Measurements from ENCODE around the gene TYR. TPM values are rescaled to one million over a fixed set of nuclear protein-coding genes. Genes with fewer than 3 reads are reported as not detected.
"Not testable (repeated sequence)": the region's sequence is repeated elsewhere in the genome, so short reads cannot be mapped to it uniquely, and the experiment has no call there.

TYR gene
- total RNA-seq, 2 donors from 2014 or later: not detected

DNA sequence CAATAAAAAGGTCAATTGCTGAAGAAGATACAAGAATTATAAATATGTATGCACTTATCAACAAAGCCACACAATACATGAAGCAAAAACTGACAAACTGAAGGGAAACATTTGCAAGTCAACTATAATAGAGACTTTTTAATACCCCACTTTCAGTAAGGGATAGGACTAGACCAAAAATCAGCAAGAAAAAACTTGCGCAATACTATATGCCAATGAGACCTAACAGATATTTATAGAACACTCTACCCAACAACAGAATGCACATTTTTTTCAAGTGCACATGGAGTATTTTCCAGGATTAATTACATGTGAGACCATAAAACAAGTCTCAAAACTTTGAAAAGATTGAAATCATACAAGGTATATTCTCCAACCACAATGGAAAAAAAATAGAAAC is 83.8 kb downstream of the TYR start:
- ATAC-seq; intact Hi-C loops (cut with DNase I); DNase-seq: not testable (repeated sequence)

DNA sequence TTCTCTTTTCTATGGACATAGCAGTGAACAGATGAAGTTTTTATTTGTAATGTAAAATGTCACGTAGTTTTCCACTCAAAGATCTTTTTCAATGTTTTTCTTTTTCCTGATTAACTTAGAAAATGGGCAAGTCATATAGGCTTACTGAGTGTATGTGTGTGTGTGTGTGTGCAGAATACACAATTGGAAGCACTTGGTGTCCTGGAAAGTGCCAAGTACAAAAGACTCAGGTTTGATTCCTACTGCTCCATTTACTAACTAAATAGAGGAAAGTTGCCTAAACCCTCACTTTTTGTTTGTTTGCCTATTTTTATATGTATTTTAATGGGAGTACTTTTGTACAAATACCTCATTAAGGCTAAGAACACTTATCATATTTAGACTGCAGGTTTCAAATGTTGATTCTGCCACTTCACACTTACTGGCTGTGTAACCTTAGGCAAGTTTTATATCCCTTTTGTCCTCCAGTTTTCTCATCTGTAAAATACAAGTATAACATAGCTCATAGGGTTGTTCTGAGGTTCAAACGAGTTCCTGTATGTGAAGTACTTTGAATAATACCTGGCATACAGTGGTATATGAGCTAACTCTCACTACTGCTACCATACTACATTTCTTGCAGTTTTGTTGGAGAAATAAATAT is 90.1 kb downstream of the TYR start:
- ATAC-seq: no peak
- intact Hi-C loops (cut with DNase I): no loop called here
- no peak for DNase-seq

DNA sequence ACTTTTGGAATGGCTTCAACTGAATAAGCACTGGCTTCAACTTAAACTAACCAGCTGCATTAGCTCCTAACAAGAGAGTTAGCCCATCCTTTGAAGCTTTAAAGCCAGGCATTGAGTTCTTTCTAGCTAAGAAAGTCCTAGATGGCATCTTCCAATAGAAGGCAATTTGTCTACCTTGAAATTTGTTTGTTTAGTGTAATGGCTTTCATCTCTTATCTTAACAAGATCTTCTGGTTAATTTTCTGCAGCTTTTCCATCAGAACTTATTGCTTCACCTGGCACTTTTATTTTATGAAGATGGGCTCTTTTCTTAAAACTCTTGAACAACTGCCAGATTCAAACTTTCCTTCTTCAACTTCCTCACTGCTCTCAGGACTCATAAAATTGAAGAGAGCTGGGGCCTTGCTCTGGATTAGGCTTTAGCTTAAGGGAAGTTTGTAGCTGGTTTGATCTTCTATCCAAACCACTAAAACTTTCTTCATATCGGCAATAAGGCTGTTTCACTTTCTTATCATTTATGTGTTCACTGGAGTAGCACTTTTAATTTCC is 94.9 kb downstream of the TYR start:
- DNase-seq; intact Hi-C loops (cut with DNase I); ATAC-seq: not testable (repeated sequence)

DNA sequence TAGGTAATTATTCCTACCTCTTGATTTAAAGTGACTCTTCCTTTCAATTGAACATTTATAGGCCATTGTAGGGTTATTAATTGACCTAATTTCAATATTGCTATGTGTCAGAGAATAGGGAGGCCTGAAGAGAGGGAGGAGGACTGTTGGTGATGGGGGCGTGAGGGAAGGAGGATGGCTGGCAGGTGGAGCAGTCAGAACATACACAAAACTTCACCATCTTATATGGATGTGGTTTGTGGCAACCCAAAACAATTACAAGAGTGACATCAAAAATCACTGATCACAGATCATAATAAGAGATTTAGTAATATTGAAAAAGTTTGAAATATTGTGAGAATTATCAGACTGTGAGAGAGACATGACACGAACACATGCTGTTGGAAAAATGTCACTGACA is 95.5 kb downstream of the TYR start:
- intact Hi-C loops (cut with DNase I); ATAC-seq; DNase-seq: not testable (repeated sequence)

DNA sequence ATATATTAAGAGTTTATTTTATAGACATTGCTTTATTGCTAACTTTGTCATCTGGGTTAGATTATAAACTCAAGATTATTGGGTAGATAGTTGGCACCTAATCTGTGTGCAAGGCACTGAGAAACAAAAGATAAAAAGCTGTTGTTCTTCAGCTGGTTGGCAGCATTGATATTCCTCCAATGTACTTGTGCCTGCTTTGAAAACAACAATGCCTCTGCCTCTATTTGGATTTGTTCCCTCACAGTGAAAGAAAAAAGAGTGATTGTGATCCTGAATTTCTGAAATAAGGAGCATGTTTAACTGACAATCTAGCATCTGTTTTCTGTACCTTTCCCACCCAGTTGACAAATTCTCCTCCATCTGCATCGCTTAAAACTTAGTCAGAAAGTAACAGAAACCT is 98.3 kb downstream of the TYR start:
- intact Hi-C loops (cut with DNase I): no loop called here
- no peak for ATAC-seq
- no peak for DNase-seq

DNA sequence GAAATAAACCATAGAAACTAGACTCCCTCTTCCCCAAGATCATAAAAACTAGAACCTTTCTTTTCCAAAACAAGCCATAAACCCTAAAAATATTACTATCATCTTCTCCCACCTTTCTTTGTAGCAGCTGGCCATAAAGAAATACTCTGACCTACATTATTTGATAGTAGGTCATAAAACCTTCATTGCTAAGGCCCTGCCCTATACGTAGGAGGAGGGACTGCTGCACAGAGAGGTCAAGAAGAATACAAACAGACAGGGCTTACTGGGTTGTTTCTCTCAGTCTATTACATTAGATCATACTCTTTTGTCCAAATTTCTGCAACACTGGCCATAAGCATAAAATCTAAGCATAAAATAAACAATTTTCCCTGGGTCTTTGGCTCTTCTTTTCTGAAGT is 101.5 kb downstream of the TYR start:
- DNase-seq (no peak), ATAC-seq (no peak)
- intact Hi-C loops (cut with DNase I): no loop called here

DNA sequence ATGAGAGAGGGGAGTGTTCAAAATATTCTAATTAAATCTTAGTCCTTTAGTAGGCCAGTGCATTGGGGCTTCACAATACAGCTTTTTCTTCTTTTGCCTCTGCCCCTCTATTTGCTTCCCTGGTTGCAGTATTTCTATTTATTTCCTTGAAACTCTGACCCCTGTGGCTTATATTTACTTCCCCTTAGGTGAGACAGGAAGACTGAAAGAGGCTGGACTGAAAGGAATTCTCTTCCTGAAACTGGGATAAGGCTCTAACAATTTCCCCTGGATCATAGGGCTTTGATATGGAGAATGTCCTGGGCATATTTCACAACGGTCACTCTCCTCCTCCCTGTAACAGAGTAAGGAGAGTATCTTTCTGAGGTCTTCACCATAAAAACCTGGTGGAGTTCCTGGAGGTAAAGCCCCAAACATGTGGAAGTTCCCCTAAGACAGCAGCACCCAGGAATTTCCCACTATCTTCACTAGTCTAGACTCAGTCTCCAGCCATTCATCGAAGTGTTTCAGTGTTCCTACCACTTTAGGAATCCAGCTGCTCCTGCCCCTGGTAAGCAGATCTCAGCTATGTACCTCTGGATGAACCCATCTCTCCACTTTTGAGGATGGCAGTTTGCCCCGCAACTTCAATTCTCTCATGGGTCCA is 103.5 kb downstream of the TYR start:
- ATAC-seq; DNase-seq; intact Hi-C loops (cut with DNase I): not testable (repeated sequence)

DNA sequence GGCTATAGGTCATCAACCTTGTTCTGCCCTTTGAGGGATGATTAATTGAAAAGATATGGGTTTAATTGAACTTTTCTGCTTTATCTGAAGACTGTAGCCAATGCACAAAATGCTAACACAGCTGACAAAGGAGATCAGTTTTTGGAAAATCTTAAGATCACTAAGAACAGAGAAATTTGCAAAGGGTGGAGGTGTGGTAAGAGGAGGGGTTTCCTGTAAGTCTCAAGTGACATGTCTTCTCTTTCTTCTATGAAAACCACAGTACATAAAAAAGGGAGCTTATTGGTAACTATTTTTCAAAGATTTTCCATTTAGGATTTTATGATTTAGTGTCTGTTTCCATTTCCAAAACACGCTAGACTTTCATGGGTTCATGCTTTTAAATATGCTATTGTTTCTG is 108.9 kb downstream of the TYR start:
- ATAC-seq; DNase-seq; intact Hi-C loops (cut with DNase I): not testable (repeated sequence)

DNA sequence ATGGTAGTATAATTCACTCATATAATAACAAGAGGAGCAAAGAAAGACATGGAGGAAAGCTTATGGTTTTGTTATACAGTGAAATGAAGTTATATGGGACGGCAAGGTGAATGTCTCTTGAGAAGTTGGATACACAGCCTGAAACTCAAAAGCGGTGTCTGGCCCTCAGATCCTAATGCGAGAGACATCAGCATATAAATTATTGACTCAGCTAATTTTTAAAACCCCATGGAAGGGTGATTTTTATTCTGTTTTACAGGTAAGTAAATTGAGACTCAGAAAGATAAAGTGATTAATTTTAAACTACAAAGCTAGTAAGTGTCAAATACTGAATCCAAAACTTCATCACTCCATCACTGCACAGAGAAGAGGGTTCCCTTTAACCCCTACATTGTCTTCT is 110.3 kb downstream of the TYR start:
- intact Hi-C loops (cut with DNase I); DNase-seq; ATAC-seq: not testable (repeated sequence)

DNA sequence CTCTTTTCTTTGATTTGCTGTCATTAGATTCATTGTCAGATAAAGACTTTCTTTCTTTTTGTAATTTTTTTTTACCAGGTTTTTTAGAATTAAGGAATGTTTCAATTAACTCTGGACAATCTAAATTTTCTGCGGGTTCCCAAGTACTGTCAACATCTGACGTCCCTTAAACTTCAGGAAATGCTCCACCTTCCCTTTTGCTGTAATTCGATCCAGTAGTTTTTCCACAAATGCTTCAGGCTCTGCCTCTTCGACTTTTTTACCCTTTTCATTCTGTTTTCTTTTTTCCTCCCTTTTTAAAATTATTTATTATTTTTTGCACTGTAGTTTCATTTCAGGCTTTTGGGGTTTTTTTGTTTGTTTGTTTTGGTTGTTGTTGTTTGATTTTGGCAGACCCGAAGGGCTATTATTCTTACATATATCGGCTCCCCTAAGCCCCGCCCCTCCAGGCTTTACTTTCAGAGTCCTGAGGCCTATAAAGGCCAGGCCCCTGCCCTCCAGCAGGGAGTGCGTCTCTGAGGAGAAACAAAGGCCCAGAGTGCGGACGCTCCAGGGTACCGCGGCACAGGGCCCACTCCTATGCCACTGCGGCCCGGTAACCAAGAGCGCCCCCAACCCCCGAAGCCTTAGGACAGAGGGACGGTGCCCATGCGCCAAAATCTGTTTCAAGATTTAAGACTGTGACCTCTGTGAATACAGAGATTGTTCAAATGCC is 116.4 kb downstream of the TYR start:
- ATAC-seq (peak; percentile 36 to 41), DNase-seq (peak; percentile 19)
- intact Hi-C loops (cut with DNase I): no loop called here

DNA sequence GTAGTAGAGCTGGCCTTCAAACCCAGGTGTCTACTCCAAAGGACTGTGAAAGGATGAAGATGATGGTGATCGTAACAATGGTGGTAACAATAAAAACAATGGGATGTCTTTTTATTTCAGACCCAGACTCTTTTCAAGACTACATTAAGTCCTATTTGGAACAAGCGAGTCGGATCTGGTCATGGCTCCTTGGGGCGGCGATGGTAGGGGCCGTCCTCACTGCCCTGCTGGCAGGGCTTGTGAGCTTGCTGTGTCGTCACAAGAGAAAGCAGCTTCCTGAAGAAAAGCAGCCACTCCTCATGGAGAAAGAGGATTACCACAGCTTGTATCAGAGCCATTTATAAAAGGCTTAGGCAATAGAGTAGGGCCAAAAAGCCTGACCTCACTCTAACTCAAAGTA is 117.3 kb downstream of the TYR start:
- intact Hi-C loops (cut with DNase I); ATAC-seq; DNase-seq: not testable (repeated sequence)

DNA sequence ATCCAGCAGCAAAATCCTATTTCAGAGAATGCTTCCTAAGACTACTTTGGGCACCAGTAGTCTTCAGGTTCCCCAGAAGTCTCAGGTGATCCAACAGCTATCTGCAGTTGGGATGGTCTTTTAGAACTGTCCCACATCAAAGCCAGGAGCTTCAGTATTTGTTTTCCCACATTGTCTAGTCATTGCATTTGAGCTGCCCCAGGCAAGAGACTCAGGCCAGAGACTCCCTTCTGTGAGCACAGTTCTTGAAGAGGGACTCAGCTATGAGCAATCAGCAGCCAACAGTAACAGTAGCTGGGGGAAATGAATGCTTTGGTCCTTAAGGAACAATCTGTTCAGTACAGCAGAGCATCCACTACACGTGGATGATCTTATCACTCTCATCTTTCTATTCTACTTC is 125.4 kb downstream of the TYR start:
- intact Hi-C loops (cut with DNase I): not testable (repeated sequence)

DNA sequence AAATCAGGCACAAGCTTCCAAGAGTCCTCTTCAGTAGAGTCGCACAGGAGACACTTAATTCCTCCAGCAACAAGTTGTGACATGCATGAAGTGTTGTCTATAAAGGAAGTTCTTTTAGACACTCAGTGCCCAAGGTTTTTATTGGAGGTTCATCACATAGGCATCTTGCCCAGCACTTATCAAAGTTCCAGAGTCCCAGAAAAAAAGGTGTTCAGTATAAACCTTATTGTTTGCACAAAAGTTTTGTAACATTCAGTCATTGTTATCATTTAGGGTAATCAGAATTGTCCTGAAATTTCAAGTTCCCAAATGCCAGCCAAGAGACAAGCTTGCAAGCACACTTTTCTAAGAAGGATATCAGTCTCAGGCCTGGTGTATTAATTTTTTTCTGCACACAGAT is 130.6 kb downstream of the TYR start:
- intact Hi-C loops (cut with DNase I); DNase-seq; ATAC-seq: not testable (repeated sequence)

More for the DNA sequence above, 125.4 kb downstream of the TYR start:
- ATAC-seq, DNase-seq: not testable (repeated sequence)

DNA sequence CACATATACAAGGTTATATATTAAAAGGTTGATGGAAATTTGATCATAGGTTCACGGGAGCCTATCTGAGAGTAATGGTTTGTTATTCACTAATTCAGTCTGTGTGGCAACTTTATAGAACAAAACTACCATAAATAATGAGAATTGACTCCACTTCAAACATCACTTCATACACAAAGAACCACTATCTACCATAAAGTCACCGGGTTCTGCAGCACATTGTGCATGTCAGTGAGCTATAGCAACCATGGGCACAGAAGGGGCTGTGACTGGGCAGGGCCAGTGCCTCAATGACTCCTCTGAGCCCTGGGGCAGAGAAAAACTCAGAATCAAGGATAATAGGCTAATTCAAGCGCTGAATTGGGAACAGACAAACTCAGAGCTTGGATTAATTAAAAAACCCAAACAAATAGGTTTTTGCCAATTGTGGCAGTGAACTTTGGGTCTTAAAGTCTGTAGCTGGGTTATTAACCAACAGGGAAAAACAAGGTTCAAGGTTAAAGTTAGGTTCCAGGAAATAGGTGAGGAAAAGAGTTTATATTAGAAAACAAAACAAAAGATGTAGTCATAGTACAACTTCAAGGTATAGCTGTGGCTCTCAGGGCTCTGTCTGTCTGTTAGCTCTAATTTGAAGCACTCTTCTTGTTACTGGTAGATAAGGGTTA is 131.8 kb downstream of the TYR start:
- DNase-seq; ATAC-seq; intact Hi-C loops (cut with DNase I): not testable (repeated sequence)

DNA sequence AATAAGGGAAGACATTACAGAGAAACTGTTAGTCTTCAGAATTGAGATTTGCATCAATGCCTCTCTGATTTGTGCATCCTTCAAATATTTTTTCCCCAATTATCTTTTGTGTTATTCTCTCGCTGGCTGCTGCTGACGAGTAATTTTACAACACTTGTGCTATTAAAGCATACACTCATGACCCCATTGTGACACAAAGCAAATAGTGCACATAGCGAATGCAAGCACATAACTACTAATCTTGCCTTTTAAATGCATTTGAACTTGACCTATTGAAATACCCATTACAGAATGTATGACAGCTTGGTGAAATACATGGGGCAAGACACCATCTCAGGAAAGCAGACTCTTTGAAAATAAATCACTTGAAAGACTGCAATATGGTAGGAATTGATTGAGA is 132.9 kb downstream of the TYR start:
- DNase-seq; intact Hi-C loops (cut with DNase I); ATAC-seq: not testable (repeated sequence)

DNA sequence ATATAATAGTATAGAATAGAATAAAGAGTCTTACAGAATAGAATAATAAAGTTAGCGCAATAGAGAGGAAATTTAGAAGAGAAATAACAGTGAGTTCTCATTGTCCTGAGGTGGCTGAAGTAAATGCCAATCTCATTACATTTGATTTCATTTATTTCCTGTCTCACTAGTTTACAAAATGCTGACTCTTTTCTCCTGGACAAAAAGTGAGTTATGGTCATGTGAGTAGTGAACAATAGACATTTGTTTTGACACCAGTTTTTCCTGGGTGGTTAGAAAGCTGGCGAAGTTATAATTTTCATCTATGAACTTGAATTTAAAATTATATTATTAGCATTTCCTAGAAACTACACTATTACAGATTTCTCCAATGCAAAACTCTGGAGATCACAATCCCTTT is 143.7 kb downstream of the TYR start:
- ATAC-seq: no peak
- no peak for DNase-seq

DNA sequence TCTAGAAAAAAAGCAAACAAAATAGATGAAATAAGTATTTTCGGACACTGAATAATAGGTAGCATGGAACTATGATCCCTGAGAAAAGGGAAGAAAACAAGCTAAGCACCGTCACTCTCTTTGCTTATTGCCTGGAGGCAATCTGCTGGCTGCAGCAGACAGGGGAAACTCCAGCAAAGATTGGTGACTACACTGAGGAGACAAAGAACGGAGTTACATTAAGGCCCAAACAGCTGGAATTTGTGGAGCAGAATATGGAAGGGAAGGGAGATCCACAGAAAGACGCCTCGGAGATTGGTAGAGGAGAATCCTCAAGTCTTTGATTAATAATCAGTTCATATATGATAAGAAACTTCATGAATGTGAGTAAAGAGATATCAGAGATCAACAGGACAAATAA is 150.2 kb downstream of the TYR start:
- no peak for DNase-seq
- intact Hi-C loops (cut with DNase I): no loop called here
- no peak for ATAC-seq

More for the DNA sequence above, 143.7 kb downstream of the TYR start:
- intact Hi-C loops (cut with DNase I): no loop called here

DNA sequence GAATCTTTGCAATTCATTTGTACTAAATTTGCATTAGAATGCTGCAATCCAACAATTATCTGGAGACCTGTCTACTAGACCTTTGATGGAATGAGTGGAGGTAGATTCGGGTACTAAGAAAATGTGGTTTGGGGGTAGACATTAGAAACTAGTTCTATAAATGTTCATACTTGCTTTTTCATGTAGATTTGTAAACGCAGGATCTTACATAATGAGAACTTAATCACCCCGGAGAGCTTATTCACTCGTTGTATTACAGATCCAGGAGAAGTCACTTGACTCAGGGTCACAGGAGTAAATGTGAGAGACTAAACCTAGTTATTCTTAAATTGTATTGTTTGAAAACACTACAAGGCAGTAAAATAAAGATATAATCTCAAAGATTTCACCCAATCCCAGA is 154.3 kb downstream of the TYR start:
- intact Hi-C loops (cut with DNase I); ATAC-seq; DNase-seq: not testable (repeated sequence)

DNA sequence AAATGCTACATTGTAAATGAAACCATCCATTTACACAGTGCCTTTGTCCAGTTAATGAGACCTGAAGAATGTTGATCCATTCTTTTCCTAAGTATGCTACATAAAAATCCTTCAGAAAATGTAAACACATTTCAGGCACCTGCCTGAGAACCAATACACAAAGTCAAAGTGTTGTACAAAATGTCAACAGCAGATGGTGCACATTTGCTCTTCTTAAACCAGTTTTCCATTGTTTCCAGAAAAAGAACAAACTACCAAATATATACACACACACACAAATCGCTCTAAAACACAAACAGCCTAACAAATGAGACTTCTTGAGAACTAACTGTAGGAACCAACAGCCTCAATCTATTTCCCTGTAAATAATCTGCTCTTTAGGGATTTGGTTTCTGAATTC is 156.0 kb downstream of the TYR start:
- intact Hi-C loops (cut with DNase I); ATAC-seq; DNase-seq: not testable (repeated sequence)
